Measurements from ENCODE around the gene DOC2B.
"Not testable (repeated sequence)": the region's sequence is repeated elsewhere in the genome, so short reads cannot be mapped to it uniquely, and the experiment has no call there.

Gene DOC2B
- 0.06 to 0.30 reads per million in 2 experiments for total RNA-seq

DNA sequence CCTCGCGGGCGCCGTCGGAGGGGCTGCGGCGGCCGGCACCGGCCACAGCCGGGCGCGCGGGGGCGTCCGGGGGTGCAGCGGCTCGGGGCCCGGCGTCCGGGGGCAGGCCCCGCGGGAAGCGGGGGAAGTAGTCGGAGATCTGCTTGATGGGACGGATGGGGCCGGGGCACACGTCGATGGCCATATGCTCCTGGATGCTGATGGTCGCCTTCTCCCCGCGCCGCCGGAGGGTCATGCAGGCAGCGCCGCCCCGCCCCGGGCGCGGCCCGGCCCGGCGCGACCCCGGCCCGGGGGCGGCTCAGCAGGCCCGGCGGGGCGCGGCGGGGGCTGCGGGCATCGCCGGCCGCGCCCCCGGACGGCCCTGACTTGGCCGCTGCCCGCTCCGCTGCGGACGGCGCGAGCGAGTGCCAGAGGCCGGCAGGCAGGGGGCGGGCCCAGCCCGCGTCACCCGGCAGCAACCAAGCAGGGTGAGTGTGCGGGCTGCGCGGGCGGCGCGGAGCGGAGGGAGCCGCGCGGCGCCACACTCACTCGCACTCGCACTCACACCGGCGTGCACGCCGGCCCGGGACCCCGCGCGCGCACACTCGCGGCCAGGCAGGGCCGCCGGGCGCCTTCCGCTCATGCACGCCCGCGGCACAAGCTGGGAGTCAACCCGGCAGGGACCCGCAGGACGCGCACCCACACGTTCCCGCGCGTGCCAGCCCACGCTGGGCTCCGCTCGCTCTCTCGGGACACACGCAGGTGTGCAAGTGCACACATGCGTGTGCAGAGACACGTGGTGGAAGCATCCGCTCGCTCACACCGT lies at the start of gene DOC2B:
Gene DOC2B (minus strand): TSS at position 406 of the 805 bp plus-strand sequence. CDS start 171 bp downstream, at position 235.
- no peak for DNase-seq (ENCODE audit: low read depth)

DNA sequence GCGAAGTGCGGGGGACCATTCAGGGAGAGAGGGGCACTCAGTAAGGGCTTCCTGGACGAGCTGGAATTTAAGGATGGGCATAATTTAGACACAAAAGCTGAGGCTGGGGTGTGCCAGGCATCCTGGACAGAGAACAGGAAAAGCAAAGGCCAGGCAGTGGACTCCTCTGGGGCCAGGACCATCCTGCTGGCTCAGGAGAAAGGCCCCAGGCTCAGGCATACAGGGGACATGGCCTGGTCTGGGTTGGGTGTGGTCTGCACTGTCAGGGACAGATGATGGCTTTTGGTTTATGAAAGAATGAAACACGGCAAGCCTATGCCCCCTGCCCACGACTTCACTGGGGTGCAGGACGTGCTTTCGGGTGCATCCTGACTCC lies 48.9 kb upstream of the DOC2B start:
- DNase-seq (ENCODE audit: low read depth) = no peak

DNA sequence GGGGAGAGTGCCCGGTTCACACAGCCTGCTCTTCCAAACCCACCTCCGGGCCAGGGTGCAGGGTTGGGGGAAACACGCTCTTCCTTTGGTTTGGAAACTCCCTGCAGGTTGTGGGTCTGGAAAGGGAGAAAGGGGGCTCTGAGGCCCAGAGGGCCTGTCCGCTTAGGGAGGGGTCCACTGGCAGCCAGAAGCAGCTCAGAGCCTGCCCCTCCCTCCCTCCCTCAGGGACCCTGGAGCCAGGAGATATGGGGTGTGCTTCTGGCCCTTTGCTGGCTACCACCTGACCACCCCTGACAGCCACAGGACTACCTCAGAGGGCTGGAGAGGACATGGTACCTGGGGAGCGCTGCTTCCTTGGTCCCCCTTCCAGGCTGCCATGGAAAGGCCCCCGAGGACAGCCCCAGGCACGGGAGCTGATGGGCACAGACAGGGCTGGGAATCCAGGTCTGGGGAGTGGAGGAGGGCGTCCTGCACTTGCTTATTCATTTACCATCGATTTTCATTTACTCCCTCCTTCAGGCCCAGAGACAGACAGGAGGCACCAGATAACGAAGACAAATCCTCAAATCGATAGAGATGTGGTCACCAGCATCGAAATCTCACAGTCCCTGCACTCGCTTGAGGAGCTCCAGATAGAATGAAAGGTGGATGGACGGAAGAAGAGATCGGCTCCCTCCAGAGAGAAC lies 48.4 kb upstream of the DOC2B start:
- DNase-seq (ENCODE audit: low read depth) = no peak

DNA sequence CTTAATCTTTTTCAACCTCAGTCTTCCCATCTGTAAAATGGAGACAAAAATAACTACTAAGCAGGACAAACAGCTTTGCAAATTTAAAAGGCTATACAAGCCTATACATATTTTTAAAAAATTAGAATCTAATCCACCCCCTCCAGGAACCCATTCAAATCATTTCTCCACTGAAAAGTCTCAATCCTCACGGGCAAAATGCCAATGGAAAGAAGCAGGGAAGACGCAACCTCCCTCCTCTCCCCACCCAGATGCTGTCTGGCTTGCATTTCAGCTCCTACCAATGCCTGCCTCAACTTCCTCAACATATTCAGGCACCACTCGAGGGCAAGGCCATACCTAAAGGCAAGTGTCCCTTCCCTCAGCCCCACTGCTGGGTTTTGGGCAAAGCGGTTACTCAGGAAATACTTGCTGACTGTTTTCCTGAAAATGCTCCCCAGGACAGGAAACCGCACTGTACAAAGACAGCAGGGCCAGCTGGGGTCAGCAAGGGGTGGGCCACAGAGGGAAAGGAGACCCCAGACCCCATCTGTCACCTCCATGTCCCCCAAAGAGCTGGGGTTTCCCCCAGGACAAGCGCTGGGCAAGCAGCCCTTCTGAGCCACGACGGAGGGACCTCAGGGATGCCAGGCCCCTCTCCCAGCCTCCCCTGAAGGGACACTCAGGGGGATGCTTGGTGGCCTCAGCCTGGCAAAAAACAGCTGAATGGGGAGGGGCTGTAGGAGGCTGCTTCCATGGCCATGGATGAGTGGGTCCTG lies 47.7 kb upstream of the DOC2B start:
- DNase-seq (ENCODE audit: low read depth) = no peak

DNA sequence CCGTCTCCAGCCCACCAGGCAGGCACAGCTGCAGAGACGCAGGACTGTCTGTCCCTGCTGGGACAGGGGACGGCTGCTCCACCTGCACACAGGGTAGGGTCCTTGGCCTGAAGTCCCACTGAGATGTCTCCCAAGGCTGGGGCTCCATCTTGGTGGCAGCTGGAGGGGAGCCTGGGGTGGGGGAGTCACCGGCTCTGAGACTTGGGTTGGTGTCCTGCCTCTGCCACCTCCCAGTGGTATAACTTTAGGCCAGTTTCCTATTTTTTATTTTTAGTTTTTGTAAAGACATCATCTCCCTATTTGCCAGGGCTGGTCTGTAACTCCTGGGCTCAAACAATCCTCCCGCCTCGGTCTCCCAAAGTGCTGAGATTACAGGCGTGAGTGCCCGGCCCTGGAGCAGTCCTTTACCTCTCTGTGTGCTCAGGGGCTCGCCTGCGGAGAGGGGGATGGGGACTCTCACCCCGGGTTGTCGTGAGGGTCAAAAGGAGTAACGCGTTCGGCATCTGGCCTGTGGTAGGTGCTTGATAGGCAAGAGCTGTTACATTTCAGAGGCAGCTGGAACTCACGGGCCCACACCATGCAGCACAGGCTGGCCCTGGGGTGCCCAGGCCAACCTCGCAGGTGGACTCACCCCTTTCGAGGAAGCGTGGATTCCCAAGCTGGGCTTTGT lies 46.6 kb upstream of the DOC2B start:
- DNase-seq (ENCODE audit: low read depth) = no peak

DNA sequence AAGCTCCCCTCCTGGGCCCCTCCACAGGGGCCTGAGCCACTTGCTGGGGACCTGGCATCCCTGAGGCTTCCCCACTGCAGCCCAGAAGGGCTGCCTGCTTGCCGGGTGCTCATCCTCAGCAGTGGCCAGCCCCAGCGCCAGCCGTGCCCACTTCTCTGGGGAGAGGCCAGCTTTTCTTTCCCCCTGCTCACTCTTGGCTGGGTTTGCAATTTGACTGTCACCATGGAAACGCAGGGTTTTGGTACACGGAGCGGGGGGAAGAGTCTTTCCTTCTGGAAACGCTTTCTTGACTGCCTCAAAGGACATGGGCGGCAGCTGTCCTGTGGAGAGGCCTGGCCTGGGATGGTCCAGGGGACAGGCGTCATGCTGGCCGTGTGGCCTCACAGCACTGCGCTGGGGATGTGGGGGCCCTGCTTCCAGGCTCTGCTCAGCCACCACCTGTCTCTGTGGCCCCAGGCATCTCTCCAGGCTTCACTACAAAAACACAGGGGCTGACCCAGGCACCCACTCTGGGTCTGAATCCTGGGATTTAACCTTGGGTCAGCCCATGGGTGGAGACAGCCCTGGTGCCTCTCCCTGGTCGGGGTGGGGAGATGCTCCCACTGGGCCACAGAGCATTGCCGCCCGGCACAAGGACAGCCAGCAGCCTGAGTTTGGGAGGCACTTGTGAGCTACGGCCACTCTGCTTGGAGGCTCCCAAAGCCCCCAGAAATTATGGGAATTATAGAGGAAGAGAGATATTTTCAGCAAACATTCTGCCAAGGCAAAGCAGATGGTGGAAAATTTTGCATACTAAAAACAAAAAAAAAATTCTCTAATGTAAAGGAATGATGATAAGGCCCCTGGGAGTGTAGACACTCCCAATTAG lies 45.9 kb upstream of the DOC2B start:
- DNase-seq (ENCODE audit: low read depth) = no peak

DNA sequence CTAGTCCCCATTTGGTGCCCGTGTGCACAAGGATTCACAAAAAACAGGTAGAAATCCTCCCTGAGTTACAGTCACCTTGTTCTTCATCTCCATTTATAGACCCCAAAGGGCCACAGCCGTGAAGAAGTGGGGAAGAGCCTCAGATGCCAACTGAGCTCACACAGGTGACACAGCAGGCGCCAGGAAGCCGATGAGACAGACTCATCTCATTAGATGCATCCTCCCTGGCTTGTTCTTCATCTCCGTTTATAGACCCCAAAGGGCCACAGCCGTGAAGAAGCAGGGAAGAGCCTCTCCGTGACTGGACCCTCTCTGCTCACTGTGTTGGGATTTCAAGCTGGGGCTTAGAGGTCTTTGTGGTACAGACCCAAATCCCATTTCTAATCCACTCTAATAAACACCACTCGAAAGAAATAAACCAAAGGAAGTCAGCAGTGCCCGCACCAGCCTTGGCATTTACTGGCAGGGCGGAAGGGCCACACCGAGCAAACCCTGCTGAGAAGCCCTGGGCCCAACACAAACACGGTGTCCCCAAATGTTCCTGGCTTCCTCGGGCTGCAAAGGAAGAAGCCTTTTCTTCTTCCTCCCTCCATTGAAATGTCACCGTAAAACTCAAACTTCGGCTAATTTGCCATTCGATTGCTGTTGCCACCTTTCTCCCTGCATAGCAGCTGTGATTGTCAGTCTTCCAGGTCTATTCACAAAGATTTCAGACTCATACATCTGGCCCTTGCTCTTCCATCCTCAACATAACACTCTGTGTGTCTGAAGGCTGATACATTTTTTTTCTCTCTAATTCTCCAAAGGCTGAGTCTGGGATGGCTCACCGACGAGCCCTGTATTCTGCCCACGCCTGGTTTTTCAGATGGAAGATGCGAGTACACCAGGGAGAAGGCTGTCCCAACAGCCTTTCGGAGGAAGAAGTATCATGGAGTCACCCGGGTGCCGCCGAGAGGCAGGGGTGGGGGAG lies 44.9 kb upstream of the DOC2B start:
- no peak for DNase-seq (ENCODE audit: low read depth)

DNA sequence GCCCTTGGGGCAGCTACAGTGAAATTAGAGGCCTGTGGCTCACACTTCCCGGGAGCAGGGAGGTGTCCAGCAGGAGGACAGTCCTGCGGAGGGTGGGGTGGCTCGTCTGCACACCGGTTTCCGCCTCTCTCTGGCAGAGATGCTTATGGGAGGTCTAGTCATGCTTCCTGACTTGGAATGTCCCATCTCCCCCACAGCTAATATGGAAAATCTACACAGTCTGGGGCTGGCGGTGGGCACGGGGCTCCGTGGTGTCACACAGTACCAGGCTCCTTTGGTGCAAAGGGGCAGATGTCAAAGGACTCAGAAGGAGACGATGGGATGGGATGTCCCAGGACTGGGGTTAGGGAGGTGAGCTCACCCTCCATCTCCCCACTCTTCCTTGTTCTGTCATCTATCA lies 44.1 kb upstream of the DOC2B start:
- DNase-seq (ENCODE audit: low read depth) = no peak

DNA sequence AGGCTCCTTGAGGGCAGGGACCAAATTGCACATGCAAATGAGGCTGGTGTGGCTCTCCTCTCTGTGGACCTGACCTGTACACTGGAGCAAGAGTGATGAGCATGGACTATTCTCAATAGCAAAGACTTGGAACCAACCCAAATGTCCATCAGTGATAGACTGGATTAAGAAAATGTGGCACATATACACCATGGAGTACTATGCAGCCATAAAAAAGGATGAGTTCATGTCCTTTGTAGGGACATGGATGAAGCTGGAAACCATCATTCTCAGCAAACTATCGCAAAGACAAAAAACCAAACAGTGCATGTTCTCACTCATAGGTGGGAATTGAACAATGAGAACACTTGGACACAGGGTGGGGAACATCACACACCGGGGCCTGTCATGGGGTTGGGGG lies 43.1 kb upstream of the DOC2B start:
- DNase-seq (ENCODE audit: low read depth) = not testable (repeated sequence)

DNA sequence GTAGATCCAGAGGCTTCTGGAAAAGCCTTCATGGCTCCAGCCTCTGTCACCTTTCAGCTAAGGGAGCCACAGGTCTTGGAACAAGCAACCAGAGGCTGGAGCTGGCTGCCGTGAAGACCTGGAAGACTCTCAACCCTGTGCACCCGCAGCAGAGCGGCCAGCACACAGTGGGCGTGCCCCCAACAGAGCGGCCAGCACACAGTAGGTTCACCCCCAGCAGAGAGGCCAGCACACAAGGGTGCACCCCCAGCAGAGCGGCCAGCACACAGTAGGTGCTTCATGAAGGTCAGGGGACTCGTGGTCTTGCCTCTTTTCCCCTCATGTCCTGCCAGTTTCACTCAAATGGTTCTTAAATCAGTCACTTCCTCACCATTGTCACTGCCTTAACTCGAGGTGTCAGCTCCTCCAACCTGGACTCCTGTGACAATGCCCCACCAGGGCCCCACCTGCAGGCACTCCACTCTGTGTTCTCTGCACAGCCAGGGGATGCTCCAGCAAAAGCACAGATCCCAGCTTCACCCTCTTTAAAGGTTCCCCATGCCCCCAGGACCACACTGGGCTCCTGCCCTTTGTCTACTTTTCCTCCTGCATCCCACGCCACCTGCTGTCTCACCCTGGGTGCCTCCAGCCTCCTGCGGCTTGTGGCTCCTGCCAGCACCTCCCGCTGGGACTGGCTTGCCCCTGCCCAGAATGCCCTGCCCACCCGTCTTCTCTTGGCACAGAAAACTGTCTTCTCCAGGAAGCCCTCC lies 42.4 kb upstream of the DOC2B start:
- DNase-seq (ENCODE audit: low read depth) = no peak

DNA sequence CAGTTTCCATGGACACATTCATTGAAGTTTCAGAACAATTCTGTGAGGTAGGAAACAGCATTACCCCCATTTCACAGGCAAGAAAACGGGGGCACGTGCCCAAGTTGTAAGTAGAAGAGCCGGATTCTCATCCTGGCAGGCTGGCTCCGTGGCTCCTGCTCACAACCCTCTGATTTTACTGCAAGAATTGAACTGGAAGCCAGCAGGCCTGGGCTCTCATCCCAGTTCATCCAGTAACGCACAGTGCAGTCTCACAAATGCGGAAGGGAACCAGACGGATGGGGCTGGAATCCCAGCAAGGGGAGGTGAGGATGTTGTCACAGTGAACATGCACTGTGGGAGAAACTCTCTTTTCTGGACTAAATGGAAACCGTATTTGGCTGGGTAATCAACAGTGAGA lies 40.7 kb upstream of the DOC2B start:
- DNase-seq (ENCODE audit: low read depth) = no peak

DNA sequence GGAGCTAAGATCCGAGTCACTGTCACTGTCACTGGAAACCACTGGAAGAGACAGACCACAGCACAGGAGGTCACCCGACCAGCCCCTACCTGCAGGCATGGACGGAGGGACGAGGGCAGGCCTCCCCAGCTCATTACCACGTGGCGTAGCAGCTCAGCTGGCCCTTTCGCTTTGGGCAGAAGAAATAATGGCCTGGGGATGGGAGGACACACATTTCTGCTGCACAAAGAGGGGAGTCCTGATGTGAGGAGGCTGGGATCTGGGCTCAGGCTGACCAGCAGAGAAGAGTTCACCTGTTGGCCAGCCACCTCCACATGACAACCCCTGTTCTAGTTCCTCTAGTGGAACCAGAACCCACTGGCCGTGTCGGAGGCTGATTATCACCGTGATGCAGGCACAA lies 38.2 kb upstream of the DOC2B start:
- no peak for DNase-seq (ENCODE audit: low read depth)

DNA sequence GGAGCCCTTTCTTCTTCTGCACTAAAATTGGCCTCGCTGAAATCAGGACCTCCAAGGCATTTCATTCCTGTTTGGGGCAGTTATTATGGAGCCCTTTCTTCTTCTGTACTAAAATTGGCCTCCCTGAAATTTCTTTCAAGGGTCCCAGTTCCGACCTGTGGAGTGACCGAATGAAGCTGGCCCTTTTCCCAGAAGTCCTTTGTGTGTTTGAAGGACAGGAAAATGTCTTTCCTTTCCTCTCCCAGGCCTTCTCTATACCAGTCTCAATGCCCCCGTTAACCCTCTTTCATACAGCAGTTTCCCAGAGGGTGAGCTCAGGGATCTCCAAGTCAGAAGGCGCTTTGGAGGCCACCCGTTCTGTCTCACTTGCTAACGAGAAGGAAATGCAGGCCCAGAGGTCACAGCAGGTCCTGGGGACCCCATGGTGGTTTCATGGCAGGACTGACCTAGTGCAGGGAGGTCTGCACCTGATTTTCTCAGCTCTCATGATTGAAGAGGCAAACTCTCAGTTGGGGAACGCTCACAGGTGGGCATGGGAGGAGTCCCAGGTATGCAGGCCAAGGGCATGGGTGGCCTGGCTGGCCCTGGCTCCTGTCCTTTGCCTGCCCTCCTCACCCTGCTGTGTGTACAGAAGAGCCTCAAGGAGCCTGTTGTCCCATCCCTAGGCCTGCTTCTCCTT lies 37.1 kb upstream of the DOC2B start:
- no peak for DNase-seq (ENCODE audit: low read depth)

DNA sequence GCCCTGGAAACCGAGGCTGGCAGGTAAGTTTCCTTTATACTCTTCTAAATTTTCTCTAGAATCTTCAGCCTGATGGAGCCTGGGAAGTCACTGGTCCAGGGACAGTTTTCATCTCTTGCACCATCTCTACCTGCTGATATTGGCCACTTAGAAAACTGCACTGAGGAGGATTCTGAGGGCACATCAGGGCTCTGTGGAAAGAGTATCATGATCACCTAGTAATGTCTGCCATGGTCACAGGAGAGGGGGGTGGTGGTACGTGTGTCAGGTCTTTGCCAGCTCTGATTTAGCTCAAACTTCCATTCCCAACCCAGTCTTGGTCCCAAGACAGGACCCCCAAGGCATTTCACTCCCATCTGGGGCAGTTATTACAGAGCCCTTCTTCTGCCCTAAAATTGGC lies 35.2 kb upstream of the DOC2B start:
- no peak for DNase-seq (ENCODE audit: low read depth)

DNA sequence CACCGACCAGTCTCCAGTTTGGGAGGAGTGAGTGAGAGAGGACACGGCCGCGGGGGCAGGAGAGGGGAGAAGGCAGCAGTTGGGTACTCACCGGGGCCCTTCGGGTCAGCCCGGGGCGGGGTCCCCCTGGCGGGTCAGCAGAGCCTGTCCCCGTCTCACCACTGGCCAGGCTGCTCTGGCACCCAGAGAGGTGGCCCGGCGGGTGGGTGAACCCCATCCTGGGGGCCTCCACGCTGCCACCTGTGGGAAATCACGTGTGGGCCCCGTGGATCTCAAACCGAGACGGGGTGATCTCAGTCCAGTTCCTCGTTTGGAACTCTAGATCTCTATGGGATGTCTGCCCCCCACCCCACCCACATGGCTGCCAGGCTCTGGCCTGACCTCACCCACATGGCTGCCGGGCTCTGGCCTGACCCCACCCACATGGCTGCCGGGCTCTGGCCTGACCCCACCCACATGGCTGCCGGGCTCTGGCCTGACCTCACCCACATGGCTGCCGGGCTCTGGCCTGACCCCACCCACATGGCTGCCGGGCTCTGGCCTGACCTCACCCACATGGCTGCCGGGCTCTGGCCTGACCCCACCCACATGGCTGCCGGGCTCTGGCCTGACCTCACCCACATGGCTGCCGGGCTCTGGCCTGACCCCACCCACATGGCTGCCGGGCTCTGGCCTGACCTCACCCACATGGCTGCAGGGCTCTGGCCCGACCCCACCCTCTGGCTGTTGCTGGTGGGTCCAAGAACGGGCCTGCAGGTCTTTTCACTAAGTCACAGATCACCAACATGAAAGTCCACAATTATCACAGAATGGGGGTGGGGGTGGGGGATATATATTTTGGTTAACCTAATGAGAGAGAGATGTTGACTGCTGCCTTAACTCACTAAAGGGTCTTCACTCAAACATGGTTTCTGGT lies 34.4 kb upstream of the DOC2B start:
- DNase-seq (ENCODE audit: low read depth) = not testable (repeated sequence)

DNA sequence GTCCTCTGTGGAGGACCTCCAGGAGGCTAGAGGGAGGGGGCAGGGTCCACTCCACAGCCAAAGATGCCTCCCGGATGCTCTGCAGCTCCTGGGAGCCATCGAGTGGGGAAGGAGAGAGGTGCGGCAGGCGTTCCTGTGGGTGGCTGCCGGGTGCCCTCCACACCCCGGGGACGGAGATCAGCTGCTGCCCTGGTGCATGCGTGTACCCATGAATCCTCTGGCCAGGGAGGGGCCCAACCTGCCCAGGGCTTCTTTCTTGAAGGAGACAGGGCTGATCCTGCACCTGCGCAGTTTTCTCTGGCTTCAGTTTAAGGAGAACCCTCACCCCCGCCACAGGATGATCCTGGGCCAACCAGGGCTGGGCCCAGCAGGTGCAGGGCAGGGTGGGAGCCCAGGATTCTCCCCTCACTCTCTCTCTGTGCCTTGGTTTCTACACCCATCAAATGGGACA lies 33.5 kb upstream of the DOC2B start:
- DNase-seq (ENCODE audit: low read depth) = no peak

DNA sequence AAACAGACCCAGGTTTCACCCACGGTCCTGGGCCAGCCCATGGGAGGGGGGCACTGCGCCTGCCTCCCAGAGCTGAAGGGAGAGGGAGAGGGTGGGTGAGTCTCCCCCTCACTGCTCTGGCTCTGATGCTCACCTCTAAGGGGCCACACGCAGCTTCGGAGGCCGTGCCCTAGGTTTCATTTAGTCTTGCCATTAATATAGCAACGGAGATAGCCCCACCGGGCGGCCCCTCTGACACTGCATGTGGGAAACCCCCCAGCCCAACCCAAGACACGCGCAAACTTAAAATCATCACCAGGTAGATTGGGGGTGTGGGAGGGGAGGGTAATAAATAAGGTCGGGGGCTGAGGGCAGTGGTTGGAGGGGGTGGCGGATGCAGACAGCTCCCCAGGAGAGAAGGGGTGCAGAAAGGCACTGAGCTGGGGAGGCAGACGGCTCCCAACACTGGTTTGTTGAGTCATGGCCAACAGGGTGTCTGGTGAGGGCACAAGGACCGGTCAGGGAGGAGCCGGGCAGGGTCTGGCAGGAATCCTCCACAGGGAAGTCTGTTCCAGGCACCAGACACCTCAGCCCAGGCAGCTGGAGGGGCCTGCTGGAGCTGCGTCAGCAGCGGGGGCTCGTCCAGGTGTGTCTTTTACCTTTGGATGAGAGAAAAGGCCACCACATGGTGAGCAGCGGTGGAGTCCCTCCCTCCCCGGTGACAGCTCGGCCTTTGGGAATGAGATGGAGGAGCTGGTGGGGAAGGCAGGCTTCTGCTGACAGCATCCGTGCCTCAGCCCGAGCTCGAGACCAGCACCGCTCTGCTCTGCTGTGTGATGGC lies 32.0 kb upstream of the DOC2B start:
- DNase-seq (ENCODE audit: low read depth) = no peak
